Activated CD4-positive, alpha-beta T cell treated with anti-CD3 and anti-CD28 coated beads, Interleukin-2, amount 50 U/mL, for 4 hours (primary cell): ENCODE results near the gene EVI2B.
"Not testable (repeated sequence)": the region's sequence is repeated elsewhere in the genome, so short reads cannot be mapped to it uniquely, and the experiment has no call there.

Source experiments
- DNase-seq, 2 experiments: peaks; one replicate each; pipeline ENCODE4 v3.0.0-alpha.2; 2020

The EVI2B gene, protein sequence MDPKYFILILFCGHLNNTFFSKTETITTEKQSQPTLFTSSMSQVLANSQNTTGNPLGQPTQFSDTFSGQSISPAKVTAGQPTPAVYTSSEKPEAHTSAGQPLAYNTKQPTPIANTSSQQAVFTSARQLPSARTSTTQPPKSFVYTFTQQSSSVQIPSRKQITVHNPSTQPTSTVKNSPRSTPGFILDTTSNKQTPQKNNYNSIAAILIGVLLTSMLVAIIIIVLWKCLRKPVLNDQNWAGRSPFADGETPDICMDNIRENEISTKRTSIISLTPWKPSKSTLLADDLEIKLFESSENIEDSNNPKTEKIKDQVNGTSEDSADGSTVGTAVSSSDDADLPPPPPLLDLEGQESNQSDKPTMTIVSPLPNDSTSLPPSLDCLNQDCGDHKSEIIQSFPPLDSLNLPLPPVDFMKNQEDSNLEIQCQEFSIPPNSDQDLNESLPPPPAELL

GRCh38 chr17:31313982-31314781 is at the start of gene EVI2B:
TSS of gene EVI2B (minus strand) at chr17:31314054. CDS start at chr17:31305609, 8,445 bp downstream.
- no peak for DNase-seq

DNA sequence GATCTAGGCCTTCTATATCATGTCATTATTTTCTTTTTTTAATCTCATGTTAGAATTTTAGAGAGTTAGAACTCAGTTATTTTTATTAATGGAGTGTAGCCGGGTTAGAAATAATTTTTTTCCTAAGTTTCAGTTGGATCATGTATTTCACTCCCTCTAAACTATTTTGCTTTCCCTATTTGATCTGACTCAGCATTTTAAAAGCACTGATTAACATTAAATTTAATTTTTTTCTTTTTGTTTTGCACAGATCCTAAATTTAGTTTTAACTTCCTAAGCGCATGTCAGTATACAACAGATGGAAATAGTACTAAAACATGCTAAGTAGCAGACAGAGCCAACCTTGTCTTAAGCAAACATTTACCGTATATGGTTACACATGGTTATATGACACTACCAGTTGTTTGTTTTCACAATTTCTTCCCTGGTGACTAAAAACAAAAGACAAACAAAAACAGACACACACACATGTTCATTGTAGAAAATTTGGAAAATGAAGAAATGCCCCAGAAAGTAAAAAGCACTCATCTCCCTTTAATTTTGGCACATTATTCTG is 44.1 kb upstream of the EVI2B start:
- DNase-seq = no peak

DNA sequence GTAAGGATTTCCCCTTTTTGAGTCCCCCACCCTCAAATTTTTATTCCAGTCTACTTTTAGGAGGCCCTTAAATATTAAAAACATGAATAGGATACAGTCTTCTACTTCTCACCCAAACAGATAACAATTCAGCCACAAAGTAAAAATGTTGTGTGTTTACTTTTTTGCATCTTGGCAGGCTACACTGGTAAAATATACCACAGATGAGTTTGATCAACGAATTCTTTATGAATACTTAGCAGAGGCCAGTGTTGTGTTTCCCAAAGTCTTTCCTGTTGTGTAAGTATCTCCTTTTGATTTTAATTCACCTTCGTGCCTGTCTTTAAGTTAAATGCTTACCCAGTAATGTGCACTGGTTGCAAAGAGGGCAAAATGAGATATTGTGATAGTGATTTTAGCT is 43.2 kb upstream of the EVI2B start:
- DNase-seq = no peak

GRCh38 chr17:31355935-31356334 is 42.1 kb upstream of the EVI2B start:
- DNase-seq = no peak

DNA sequence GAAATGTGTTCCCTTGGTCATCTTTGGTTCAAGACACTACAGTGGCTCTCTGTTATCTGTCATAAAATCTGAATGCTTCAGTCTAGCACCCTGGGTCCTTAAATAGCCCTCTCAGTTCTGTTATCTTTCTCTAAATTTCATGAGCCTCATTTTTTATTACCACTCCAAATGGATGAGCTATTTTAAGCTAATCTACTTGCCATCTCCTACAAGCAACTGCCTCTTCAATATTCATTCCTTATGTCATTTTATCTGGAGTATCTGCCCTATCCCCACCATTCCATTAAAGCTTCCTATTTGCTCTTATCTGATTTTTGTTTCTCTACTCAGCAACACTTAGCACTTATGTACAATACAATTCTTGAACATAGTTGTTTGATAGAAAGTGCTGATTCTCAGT is 35.6 kb upstream of the EVI2B start:
- DNase-seq = no peak

- DNase-seq = not testable (repeated sequence)
These were observed 31.4 kb upstream of the EVI2B start for GRCh38 chr17:31345191-31345747.

GRCh38 chr17:31339906-31340661 is 26.2 kb upstream of the EVI2B start:
- no peak for DNase-seq

DNA sequence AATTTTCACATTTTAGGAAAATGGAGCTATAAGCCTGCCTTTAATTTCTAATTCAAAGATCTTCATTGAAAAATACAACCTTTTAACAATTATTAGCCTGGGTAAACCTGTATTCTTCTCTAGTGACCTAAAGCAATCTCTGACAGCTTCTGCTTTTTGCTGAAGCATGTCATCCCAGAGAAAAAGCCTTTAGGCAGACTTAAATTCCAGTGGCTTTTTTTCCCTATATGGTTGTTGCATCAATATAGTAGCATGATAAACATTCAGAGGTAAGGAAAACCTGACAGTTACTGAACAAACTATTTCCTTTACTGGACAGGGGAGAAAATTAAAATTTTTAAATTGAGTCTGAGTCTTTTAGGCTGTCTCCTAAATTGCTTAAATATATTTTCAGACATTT is 15.4 kb upstream of the EVI2B start:
- DNase-seq = no peak

DNA sequence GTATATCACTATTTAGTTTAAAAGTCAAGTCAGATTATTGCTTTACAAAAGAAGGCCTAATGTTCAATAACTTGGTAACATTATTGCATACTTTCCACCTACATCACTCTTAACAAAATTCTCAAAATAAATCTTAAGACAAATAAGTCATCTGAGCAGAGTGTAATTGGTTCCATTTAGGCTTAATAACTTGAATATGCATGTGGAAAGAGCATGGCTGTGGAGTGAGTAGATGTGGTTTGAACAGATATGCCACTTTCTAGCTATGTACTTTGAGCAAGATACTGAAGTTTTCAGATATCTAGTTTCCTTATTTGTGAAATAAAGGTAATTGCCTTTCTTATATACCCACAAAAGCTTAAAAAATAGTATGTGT is 14.3 kb upstream of the EVI2B start:
- no peak for DNase-seq

- no peak for DNase-seq
These were observed 13.8 kb upstream of the EVI2B start for GRCh38 chr17:31327534-31328159.

DNA sequence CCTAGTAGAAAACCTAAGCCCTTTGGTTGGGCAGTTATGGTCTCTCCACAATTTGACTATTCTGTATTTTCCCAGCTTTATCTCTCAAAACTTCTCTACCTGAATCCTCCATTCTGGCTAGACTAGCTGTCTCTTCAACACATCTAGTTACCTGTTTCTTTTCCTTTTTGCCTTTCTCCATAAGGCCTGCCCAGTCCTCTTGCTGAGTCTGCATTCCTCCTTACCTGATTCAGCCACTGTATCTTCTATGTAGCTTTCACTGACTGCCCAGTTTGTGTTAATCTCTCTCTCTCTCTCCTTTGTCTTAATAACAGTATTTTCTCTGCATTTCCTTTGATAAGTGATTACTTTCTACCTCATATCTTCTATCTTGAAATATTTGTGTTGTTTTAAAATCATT is 9.7 kb upstream of the EVI2B start:
- DNase-seq = no peak

GRCh38 chr17:31321966-31322365 is 8.1 kb upstream of the EVI2B start:
- no peak for DNase-seq

- peak; percentile 74 to 79 for DNase-seq
These were observed 7.6 kb upstream of the EVI2B start, which contains the start of gene EVI2A for GRCh38 chr17:31321481-31321880. TSS of gene EVI2A (minus strand) at chr17:31321622. CDS start at chr17:31319013, 2,609 bp downstream.

GRCh38 chr17:31320791-31321190 is 6.9 kb upstream of the EVI2B start:
- no peak for DNase-seq

GRCh38 chr17:31320241-31320640 is 6.4 kb upstream of the EVI2B start:
- no peak for DNase-seq

DNA sequence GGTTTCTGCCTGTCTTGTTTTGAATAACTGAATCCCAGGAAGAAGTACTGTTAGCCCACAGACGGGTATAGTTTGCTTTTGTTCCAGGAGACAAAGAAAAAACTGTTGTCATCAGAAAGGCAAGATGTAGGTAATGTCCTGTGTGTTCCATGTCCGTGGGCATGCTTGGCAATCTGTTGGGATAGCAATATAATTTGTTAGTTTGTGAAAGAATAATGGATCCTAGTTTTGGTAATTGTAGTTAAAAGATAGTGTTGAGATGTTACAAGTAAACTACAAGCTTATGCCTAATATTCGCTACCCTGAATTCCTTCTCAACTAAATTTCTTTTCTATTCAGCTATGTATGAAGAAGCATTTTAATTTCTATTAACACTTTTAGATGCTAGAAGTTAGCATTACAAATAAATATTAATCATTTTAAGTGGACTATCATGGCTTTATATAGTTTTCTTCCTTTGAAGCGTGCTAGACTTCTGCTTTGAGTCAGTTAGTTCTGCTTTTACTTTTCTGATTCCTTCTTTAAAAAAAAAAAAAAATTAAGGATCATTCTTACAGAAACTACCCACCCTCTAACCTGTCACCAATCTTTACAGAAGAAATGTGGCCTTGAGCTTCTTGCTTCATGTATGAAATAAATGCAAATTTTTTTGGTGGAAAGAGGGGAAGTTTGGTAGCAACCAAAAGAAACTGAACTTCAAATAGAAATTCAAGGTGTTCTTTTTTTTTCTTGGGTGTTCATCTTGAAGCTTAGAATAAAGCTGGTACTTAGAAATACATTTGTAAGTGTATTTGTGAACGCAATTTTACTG is 5.2 kb upstream of the EVI2B start:
- no peak for DNase-seq

GRCh38 chr17:31318298-31318801 is 4.5 kb upstream of the EVI2B start:
- DNase-seq = peak; percentile 31 to 35

DNA sequence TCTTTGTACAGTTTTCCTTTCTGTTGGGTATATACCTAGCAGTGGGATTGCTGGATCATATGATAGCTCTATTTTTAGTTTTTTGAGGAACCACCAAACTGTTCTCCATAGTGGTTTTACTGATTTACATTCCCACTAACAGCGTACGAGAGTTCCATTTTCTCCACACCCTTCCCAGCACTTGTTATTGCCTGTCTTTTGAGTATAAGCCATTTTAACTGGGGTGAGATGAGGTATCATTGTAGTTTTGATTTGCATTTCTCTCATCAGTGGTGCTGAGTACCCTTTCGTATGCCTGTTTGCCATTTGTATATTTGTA is 887 bp upstream of the EVI2B start:
- DNase-seq = no peak

DNA sequence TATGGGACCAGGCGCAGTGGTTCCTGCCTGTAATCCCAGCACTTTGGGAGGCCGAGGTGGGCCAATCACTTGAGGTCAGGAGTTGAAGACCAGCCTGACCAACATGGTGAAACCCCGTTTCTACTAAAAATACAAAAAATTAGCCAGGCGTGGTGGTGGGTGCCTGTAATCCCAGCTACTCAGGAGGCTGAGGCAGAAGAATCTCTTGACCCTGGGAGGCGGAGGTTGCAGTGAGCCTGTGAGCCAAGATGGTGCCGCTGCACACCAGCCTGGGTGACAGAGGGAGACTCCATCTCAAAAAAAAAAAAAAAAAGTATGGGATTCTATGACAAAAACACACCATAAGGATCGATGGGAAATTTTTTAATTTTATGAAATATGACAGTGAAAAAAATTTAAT is 1.6 kb downstream of the EVI2B start:
- peak; percentile 27 to 32 for DNase-seq

DNA sequence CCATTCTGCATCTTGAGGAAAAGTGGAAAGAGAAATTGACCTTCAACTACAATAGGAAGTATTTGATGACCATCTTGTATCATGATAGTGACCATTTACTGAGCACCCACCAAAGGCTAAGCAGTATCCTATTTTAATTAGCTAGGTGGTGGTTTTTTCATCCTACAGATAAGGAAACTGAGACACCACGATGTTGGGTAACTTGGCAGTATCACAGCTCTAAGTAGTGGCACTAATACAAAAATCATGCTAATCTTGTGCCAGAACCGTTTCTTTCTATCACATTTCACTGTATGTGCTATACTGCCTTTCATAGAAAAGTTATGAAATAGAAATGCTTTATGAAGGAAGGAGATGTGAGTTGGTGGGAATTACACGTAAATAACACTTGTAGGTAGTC is 2.3 kb downstream of the EVI2B start:
- no peak for DNase-seq

- DNase-seq = no peak
These were observed 3.0 kb downstream of the EVI2B start for GRCh38 chr17:31310886-31311285.
